HL-60 (cell line): ENCODE results near the gene RUNX2.

ENCODE experiments used
- POLR2AphosphoS5 ChIP-seq: IDR thresholded peaks from 2 replicates; pipeline ENCODE4 v1.6.1; 2012; ENCODE audit warnings: low read depth
- REST ChIP-seq: IDR thresholded peaks from 2 replicates; pipeline ENCODE4 v1.6.1; 2012; ENCODE audit warnings: low read depth; ENCODE audit not compliant: insufficient replicate concordance
- TF ChIP-seq, protein P1 (sequence below): IDR thresholded peaks from one replicate; pipeline ENCODE4 v1.5.1; 2011; ENCODE audit warnings: low read length, control low read depth, inconsistent platforms; ENCODE audit not compliant: insufficient read depth

- TF ChIP-seq REST (no peak), POLR2AphosphoS5 (no peak)
- TF ChIP-seq, protein P1, sequence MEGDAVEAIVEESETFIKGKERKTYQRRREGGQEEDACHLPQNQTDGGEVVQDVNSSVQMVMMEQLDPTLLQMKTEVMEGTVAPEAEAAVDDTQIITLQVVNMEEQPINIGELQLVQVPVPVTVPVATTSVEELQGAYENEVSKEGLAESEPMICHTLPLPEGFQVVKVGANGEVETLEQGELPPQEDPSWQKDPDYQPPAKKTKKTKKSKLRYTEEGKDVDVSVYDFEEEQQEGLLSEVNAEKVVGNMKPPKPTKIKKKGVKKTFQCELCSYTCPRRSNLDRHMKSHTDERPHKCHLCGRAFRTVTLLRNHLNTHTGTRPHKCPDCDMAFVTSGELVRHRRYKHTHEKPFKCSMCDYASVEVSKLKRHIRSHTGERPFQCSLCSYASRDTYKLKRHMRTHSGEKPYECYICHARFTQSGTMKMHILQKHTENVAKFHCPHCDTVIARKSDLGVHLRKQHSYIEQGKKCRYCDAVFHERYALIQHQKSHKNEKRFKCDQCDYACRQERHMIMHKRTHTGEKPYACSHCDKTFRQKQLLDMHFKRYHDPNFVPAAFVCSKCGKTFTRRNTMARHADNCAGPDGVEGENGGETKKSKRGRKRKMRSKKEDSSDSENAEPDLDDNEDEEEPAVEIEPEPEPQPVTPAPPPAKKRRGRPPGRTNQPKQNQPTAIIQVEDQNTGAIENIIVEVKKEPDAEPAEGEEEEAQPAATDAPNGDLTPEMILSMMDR, result no peak
Observed at GRCh38 chr6:45698046-45698445, 369.9 kb downstream of the RUNX2 start.
